ENCODE data around the gene MYO5C.
A peak's percentile ranks its signal among the peaks of the same experiment; 100 is the strongest.
"Not testable (repeated sequence)": the region's sequence is repeated elsewhere in the genome, so short reads cannot be mapped to it uniquely, and the experiment has no call there.

The MYO5C gene

GRCh38 chr15:52238989-52239525, 56.5 kb downstream of the MYO5C start:
- not testable (repeated sequence) for DNase-seq

- DNase-seq: no peak
Measured at GRCh38 chr15:52238149-52238548, 57.5 kb downstream of the MYO5C start.

- DNase-seq: no peak
Measured at GRCh38 chr15:52236013-52236412, 59.6 kb downstream of the MYO5C start.

- peak; percentile 70 for DNase-seq
Measured at GRCh38 chr15:52234596-52235541, 60.7 kb downstream of the MYO5C start.

GRCh38 chr15:52233405-52233804, 62.2 kb downstream of the MYO5C start:
- DNase-seq: no peak

- no peak for DNase-seq
Measured at GRCh38 chr15:52232327-52232726, 63.3 kb downstream of the MYO5C start.

GRCh38 chr15:52230073-52230472, 65.5 kb downstream of the MYO5C start:
- DNase-seq: no peak

GRCh38 chr15:52228921-52229320, 66.7 kb downstream of the MYO5C start:
- no peak for DNase-seq

GRCh38 chr15:52227456-52227855, 68.1 kb downstream of the MYO5C start:
- DNase-seq: peak; percentile 84

GRCh38 chr15:52225230-52225629, 70.4 kb downstream of the MYO5C start:
- DNase-seq: no peak

- no peak for DNase-seq
Measured at GRCh38 chr15:52224211-52224610, 71.4 kb downstream of the MYO5C start.

- no peak for DNase-seq
Measured at GRCh38 chr15:52221730-52222129, 73.9 kb downstream of the MYO5C start.

- DNase-seq: no peak
Measured at GRCh38 chr15:52220937-52221660, 74.5 kb downstream of the MYO5C start.

GRCh38 chr15:52220251-52220650, 75.4 kb downstream of the MYO5C start:
- DNase-seq: no peak

- DNase-seq: no peak
Measured at GRCh38 chr15:52218816-52219215, 76.8 kb downstream of the MYO5C start.

- DNase-seq: no peak
Measured at GRCh38 chr15:52218371-52218770, 77.2 kb downstream of the MYO5C start.

GRCh38 chr15:52217186-52217585, 78.4 kb downstream of the MYO5C start:
- DNase-seq: peak; percentile 69

- no peak for DNase-seq
Measured at GRCh38 chr15:52214553-52214952, 81.1 kb downstream of the MYO5C start.

- DNase-seq: no peak
Measured at GRCh38 chr15:52213206-52213605, 82.4 kb downstream of the MYO5C start.

GRCh38 chr15:52208306-52208946, 87.2 kb downstream of the MYO5C start:
- peak; percentile 90 for DNase-seq

- DNase-seq: no peak
Measured at GRCh38 chr15:52207191-52207590, 88.4 kb downstream of the MYO5C start.

- DNase-seq: no peak
Measured at GRCh38 chr15:52206446-52206845, 89.2 kb downstream of the MYO5C start.

- DNase-seq: no peak
Measured at GRCh38 chr15:52204657-52205056, 90.9 kb downstream of the MYO5C start.
